H54 (cell line): ENCODE data around the gene KRT83.

Experiments used
- DNase-seq: peaks from one replicate; pipeline ENCODE4 v3.0.0; 2011; ENCODE audit warnings: low spot score, mixed read lengths; ENCODE audit not compliant: insufficient read length
- FAIRE-seq: peaks from 3 replicates; lab custom pipeline; 2011; peaks lifted over from hg19 to GRCh38; lab: Jason Lieb, UNC
- POLR2A ChIP-seq: IDR thresholded peaks from 2 replicates; pipeline ENCODE4 v1.6.1; 2011; ENCODE audit warnings: low read depth, mild to moderate bottlenecking, low read length

KRT83 gene

DNA sequence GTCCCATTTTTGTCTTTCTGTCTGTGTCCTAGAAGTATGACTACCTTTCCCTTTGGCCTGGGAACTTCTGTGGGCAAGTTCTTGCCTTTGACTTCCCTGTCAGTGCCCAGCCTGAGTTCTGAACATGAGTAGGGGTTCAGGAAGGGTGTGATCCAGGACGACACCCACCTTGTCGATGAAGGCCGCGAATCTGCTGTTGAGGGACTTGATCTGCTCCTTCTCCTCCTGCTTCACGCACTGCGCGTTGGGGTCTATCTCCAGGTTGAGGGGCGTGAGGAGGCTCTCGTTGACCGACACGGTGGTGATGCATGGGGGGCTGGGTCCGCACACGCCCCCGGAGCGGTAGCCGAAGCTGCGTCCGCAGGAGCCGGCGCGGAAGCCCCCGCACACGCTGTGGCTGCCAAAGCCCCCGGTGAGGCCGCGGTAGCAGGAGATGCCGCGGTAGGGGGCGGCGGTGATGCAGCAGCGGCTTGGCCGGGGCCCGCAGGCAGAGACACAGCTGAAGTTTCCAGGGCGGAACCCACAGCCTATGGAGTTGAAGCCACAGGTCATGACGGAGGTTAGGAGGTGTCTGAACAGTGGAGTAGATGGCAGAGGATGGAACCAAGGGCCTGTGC lies at the start of gene KRT83:
TSS of gene KRT83 (minus strand) at position 615 of the 617 bp plus-strand sequence. CDS start at position 552, 63 bp downstream.
- DNase-seq (no peak), FAIRE-seq (no peak)
- no peak for TF ChIP-seq POLR2A

DNA sequence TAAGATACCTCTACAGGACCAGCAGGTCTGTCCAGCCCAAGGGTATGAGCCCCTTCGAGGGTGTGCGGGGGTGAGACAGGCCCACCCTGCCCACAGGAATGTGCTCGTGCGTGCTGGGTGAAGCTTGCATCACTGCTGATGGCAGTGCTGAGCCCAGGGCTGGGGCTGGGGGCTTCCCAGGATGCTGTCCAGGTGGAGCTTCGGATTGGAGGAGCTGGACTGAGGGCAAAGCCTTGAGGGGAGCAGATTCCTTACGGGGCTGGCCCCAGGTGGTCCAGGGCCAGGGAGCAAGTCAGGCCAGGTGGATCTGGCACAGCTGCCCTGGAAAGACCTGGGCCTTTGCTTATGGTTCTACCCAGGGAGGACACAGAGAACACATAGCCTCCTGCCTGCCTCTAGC lies 48.6 kb upstream of the KRT83 start:
- FAIRE-seq, result no peak
- TF ChIP-seq POLR2A, result no peak
- no peak for DNase-seq

DNA sequence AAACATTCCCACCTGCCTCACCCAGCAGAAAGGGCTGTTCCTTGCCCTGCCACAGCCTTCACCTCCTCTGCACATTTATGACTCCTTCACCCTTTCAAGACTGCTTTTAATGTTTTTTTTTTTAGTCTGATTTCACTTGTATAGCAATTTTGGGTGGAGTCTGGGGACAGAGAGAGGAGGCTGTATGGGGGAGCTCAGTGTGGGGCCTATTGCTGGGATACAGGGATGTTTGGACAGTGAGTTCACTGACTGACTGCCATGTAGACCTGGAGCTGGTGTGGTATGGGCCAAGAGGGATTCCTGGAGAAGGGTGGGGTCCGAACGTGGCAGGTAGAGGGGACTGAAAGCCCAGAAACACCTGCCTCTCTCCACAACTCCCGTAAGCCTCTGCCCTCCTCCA lies 48.0 kb upstream of the KRT83 start:
- no peak for TF ChIP-seq POLR2A
- DNase-seq (no peak), FAIRE-seq (no peak)

DNA sequence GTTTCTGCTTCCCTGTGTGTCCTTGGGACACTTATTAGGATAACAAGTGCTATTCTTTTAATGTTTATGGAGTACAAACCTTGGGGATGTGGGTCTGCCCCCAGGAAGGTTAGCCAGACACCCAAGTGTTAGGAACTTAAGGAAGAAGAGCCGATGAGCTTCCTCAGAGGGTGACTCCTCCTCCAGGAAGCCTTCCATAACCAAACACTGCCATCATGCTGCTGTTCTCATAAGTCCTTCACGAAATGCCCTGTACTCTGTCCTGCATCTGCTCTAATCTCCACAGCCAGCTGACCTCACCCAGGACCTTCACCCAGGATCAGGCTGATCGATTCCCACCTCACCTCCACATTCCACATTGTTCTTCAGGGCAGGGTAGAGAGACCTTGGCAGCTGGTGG lies 47.3 kb upstream of the KRT83 start:
- FAIRE-seq, result no peak
- no peak for DNase-seq
- no peak for TF ChIP-seq POLR2A

DNA sequence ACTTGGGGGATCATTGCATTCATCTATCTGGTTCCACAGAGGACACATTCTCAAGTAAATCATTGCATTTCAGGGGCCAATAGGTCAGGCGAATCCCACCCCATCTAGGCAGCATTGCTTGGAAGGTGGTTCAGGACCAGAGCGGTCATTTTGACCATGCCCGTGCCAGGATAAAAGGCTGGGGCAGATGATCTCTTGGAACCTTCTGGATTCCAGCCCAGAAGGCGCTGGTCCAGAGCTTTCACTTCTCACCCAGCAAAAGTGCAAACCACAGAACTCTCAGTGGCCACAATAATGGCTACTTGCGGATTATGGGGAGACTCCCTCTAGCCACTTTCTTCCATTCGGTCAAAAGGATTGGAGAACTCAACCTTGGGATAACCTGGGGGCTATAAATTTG lies 46.7 kb upstream of the KRT83 start:
- FAIRE-seq (no peak), DNase-seq (no peak)
- TF ChIP-seq POLR2A, result no peak

DNA sequence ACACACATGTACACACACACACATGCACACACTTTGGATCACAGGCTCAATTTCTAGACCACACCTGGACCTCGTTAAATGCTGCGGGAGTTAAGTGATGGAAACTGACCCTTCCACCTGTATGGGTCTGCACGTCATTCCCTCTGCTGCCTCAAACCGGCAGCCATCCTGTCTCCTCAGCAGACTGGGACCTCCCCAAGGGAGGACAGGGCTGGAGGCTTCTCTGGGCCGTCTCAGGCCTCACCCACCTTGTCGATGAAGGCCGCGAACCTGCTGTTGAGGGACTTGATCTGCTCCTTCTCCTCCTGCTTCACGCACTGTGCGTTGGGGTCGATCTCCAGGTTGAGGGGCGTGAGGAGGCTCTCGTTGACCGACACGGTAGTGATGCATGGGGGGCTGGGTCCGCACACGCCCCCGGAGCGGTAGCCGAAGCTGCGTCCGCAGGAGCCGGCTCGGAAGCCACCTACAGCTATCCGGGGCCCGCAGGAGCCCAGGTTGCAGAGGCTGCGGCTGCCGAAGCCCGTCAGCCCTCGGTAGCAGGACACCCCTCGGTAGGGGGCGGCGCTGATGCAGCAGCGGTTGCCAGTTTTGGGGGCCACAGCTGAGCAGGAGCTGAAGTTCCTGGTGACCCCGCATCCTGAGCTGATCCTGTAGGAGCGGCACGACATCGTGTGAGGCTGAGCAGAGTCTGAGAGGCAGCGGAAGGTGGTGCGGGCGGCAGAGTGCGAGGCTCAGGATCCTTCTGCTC lies 45.7 kb upstream of the KRT83 start, which contains the start of gene KRT85:
TSS of gene KRT85 (minus strand) at position 744 of the 748 bp plus-strand sequence. CDS start at position 668, 76 bp downstream.
- FAIRE-seq (no peak), DNase-seq (no peak)
- no peak for TF ChIP-seq POLR2A

DNA sequence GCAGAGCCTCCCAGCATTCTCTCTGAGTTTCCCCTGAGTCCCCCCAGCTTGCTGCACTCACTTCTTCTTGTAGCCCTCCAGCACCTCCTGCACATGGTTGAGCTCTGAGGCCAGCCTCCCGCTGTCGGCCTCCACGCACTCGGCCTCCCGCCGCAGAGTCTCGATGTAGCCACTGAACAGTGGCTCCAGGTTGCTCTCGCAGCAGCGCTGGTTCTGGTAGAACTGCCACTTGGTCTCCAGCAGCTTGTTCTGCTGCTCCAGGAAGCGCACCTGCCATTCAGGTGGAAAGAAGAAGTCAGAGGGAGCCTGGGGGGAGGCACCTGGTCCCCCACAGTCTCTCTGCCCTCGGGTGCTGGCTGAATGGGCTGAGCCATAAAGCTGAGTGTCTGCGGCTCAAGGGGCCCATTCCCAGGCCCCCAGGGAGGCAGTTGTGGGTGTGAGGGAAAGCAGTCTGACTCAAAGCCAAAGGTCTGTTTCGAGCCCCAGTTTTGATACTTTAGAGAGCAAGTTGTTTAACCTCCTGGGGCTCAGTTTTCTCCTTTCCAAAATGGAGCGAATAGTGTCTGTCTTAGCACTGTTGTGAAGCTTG lies 43.8 kb upstream of the KRT83 start:
- FAIRE-seq (no peak), DNase-seq (no peak)
- TF ChIP-seq POLR2A, result no peak

DNA sequence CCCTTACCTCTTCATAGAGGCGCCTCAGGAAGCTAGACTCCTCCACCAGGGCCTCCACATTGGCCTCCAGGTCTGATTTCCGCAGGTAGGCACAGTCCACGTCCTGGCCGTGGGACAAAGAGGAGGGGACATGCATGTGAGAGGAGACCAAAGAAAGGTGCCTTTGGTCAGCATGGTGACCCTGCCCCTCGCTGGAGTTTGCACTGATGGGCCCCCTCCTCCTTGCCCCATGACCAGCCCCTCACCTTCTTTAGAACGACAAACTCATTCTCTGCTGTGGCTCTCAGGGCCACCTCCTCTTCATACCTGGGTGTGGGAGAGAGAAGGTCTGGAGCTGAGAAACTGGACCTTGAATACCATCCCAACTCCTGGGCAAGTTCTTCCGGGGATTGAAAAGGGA lies 42.9 kb upstream of the KRT83 start:
- DNase-seq (no peak), FAIRE-seq (no peak)
- no peak for TF ChIP-seq POLR2A

DNA sequence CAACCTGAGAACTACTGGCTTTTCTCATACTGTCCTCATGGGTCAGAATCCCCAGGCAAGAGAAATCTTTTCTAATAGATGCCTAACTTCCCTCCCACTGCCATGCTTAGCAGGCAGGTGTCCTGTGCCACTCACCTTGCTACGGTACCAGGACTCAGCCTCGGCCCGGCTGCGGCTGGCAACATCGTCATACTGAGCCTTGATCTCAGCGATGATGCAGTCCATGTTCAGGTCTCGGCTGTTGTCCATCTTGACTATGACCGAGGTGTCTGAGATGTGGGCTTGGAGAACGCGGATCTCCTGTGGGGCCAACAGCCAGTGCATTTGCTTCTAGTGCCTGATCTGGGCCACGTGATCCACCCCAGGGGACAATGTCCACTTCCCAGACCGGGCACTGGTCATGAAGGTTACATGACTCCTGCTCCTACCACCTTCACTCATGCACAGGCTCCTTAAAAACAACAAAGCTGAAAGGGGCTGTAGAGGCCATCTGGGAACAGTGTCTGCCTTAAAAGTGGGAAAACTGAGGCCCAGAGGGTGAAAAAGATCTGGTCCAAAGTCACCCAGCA lies 42.0 kb upstream of the KRT83 start:
- FAIRE-seq (no peak), DNase-seq (no peak)
- no peak for TF ChIP-seq POLR2A

DNA sequence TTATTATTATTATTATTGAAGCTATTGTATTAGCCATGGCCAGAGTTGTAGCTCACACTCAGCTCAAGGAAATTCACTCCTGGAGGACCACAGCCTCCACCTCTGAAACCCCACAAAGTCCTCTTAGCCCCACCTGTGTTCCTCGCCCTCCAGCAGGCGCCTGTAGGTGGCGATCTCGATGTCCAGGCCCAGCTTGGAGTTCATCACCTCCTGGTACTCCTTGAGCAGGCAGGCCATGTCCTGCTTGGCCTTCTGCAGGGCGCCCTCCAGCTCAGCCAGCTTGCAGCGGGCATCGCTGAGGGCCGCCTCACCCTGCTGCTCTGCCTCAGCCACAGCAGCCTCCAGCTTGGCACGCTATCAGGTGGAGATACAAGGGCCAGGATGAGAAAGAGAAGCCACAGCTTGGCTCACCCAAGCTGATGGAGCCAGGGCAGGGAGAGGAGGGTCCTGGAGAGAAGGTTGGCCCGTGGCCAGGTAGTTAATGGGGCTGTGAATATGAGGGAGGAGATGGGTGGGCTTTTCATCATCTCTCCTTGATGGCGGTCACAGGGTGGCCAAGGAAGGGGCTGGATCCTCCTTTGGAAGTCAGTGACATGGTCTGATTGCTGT lies 41.0 kb upstream of the KRT83 start:
- no peak for FAIRE-seq
- TF ChIP-seq POLR2A, result no peak
- no peak for DNase-seq

DNA sequence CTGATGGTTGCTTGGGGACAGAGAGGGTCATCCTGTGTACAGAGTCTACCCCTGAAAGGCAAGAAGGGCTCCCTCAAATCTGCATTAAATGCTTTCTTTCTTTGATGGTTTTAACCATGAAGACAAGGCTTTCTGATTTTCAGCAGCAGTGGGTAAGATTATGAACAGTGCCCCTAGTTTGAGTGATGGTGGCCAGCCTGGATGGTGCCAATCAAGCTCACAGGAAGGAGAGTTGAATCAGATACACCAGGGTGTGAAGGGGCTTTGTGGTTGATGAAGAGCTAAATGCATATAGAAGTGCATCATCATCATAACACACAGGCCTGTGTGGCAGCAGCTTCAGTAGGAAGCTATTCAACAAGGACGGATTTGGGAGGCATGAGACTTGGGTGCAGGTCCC lies 40.4 kb upstream of the KRT83 start:
- TF ChIP-seq POLR2A, result no peak
- DNase-seq (no peak), FAIRE-seq (no peak)

DNA sequence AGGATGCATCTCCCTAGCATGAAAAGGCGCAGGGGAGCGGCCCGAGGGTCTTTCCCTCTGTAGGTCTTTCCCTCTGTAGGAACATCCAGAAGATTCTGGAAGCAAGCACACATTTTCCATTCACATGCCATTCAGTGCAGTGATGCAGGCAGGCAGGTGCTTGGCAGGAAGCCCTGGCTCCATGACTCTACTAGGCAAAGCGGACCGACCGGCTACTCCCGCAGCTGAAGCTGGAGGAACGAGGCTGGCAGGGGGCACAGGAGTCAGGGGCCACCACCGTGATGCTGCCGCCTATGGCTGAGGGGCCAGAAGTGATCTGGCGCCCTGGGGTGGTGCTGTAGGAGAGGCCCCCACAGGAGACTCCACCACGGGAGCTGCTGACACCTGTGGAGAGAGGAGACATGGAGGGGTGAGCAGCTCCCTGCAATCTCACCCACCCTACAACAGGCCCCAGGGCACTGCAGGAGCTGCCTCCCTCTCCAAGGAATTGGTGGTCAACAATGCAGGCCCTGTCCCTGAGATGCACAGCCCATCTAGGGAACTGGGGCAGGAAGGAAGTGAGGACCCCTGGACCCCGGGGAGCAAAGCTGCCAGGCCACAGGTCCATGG lies 39.6 kb upstream of the KRT83 start:
- DNase-seq (no peak), FAIRE-seq (no peak)
- TF ChIP-seq POLR2A, result no peak

DNA sequence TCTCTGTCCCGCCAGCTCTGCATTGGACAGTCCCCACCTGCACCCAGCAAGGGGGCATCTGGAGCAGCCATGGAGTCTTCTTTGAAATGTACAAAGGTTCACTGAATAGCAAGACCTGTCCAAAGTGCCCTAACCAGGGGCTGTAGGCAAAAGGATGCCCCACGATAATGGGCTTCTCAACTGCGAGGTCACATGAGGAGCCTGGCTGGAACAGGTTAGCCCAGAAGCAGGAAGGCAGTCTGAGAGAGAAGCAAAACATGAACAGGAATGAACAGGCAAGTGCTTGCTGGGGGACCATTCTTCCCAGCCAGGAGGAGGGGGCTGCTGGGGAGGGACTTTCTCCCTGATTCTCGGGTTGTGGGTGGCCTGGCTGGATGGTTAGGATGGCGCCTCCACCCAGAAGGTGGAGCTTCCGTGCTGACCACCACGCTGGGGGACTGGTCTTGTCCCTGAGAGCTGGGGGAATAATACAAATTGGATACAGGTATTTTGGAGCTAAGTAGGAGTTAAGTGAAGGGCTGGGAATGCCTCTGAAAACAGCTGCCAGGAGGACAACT lies 39.0 kb upstream of the KRT83 start:
- TF ChIP-seq POLR2A, result no peak
- DNase-seq, result no peak
- no peak for FAIRE-seq

DNA sequence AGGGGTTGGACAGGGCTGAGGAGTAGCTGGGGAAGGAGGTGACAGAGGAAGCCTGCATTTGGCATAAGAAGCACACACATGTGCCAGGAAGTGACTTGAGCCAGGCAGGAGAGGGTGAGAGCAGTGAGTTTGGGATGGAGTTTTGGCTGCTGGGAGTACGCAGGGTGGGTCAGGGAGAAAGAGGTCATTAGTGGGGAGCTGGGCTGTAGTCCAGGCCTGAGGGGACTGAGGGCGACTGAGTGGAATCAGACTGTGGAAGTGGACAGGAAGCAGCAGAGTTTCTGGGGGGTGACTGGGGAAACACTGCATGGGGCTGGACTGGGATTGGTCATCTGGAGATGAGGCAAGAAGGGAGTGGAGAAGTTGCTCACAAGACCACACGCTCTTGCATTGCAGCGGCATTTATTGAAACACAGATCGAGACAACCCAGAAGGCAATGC lies 38.4 kb upstream of the KRT83 start:
- TF ChIP-seq POLR2A, result no peak
- no peak for FAIRE-seq
- DNase-seq, result no peak
